NCI-H1930 (cell line): ENCODE measurements around the gene EPHB1.

Experiments
- DNase-seq, 2 experiments: peaks; one replicate each; lab custom pipeline; 2025; lab: John Stamatoyannopoulos, UW

The EPHB1 gene

GRCh38 chr3:135260025-135260424 lies 465.0 kb downstream of the EPHB1 start:
- no peak for DNase-seq

- DNase-seq = no peak
These were observed 466.2 kb downstream of the EPHB1 start for GRCh38 chr3:135261214-135261775.

- DNase-seq = no peak
These were observed 466.9 kb downstream of the EPHB1 start for GRCh38 chr3:135261916-135262315.

- DNase-seq = no peak
These were observed 467.4 kb downstream of the EPHB1 start for GRCh38 chr3:135262441-135262840.

- DNase-seq = no peak
These were observed 468.3 kb downstream of the EPHB1 start for GRCh38 chr3:135263331-135263730.

- DNase-seq = no peak
These were observed 472.4 kb downstream of the EPHB1 start for GRCh38 chr3:135267487-135267886.

- no peak for DNase-seq
These were observed 474.0 kb downstream of the EPHB1 start for GRCh38 chr3:135268941-135269532.

GRCh38 chr3:135271177-135272025 lies 476.3 kb downstream of the EPHB1 start:
- no peak for DNase-seq

GRCh38 chr3:135272026-135272669 lies 477.1 kb downstream of the EPHB1 start:
- no peak for DNase-seq

GRCh38 chr3:135292162-135292561 lies 497.1 kb downstream of the EPHB1 start:
- no peak for DNase-seq

GRCh38 chr3:135301670-135302069 lies 506.6 kb downstream of the EPHB1 start:
- no peak for DNase-seq

GRCh38 chr3:135304378-135304777 lies 509.3 kb downstream of the EPHB1 start:
- DNase-seq = no peak
